ENCODE measurements around the gene C1QTNF12.

C1QTNF12 gene

DNA sequence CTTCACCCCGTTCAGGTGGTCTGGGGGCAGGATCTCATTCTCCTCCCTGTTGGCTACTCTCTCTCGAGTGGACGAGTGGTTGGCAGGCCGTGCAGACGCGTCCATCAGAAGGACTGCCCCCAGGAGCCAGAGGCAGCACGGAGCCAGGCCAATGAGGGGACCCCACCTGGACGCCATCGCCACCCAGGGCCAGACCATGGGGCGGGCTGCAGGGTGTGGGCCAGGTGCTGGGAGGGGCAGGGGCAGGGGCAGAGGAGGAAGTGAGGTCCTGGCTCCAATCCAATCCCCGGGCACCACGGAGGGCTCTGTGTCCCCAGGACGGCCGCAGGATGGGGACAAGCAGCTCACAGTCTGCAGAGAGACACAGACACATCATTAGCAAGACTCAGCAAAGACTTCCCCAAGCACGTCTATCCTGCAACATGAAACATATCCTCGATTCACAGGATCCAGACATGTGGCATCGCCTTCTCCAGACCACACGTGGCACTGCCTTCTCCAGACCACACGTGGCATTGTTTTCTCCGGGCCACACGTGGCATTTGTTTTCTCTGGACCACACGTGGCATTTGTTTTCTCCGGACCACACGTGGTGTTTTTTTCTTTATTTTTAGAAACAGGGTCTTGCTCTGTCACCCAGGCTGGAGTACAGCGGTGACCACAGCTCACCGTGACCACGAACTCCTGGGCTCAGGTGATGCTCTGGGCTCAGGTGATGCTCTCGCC is 17.8 kb downstream of the C1QTNF12 start:
- DNase-seq (ENCODE audit: low read depth): no peak

- DNase-seq (ENCODE audit: low read depth): no peak
Measured at GRCh38 chr1:1228187-1228586, 18.3 kb downstream of the C1QTNF12 start.

DNA sequence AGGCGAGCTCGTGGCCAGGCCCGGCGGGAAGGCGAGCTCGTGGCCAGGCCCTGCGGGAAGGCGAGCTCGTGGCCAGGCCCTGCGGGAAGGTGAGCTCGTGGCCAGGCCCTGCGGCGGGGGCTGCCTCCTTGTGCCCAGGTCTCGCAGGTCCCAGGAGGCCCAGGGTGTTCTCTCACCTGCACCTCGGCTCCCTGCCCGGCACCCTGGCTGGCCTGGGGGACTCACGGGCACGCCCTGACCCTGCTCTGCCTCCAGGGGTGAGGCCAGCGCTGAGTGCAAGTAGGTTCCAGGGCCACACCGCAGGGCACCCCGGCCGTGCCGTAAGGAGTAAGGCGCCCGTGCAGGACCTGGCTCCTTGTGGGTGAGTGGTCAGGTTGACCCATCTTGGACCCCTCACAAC is 19.1 kb downstream of the C1QTNF12 start:
- no peak for DNase-seq (ENCODE audit: low read depth)

GRCh38 chr1:1226566-1227362 is 19.8 kb downstream of the C1QTNF12 start:
- no peak for DNase-seq (ENCODE audit: low read depth)

DNA sequence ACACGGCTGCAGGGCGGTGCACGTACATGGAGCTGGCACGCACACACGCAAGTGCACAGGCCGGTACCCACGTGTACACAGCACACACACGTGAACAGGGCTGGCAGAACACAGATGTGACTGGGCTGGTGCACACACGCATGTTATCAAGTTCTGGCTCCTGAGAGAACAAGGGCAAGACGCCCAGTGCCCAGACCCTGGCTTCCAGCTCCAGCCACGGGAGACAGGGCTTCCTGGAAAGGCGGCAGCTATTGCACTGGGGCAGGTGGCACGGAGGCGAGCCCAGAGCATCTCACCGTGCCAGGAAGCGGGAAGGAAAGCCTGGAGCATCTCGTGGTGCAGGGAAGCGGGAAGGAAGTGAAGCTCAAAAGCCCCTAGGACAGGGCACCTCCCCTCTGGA is 20.6 kb downstream of the C1QTNF12 start:
- DNase-seq (ENCODE audit: low read depth): no peak

DNA sequence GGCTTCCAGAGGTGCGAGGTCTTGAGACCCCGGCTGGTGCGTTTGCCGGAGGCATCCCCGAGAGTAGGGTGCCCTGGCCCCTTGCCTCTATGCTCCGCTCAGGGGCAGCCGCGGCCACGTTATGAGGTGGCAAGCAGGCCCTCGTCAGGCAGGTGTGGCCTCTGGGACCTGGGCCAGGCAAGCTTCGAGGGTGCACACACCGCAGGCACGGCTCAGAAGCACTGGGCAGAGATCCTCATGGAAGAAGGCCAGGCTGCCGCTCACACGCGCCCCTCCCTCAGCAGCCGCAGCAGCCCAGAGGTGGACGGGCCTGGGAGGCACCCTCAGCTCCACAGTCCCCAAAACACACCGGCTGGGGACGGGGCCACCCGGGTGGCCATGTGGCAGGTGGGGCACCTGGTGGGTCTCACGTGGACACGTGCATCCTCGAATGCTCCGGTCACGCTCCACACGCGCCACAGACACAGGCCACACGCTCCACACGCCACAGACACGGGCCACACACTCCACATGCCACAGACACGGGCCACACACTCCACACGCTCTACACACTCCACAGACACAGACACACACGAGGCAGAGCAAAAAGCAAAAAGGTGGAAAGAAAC is 21.2 kb downstream of the C1QTNF12 start:
- DNase-seq (ENCODE audit: low read depth): no peak

DNA sequence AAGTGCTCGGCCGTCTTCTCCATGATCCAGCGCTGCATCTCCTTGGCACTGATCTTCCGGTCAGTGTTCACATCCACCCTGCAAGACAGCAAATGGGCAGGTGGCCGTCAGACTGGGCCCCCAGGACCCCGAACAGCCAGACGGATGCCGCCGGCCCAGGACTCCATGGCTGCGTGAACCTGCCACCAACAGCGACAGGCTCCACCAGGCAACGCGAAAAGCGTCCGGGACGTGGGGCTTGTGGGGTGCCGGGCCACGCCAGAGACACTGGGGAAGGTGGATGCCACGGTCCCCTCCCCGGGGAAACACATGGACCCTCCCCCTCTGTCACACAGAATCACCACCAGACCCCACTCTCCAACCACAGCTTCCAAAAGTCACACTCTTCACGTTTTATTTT is 22.6 kb downstream of the C1QTNF12 start:
- DNase-seq (ENCODE audit: low read depth): no peak

DNA sequence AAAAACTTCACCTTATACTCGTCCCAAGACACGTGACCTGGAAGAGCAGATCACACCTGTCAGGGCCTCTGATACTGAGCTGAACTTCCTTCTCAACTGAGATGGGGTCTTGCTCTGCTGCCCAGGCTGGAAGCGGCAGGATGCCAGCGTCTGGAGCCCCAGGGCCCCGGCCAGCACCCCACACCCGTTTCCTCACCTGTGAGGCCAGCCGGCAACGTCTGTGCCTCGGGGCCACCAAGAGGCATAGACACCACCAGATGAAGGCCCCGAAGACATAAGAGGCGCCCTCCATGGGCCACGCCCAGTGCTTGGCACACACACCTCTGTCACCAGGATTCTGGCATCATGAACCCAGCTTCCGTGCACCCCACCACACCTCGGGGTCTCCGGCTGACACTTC is 23.2 kb downstream of the C1QTNF12 start:
- no peak for DNase-seq (ENCODE audit: low read depth)

DNA sequence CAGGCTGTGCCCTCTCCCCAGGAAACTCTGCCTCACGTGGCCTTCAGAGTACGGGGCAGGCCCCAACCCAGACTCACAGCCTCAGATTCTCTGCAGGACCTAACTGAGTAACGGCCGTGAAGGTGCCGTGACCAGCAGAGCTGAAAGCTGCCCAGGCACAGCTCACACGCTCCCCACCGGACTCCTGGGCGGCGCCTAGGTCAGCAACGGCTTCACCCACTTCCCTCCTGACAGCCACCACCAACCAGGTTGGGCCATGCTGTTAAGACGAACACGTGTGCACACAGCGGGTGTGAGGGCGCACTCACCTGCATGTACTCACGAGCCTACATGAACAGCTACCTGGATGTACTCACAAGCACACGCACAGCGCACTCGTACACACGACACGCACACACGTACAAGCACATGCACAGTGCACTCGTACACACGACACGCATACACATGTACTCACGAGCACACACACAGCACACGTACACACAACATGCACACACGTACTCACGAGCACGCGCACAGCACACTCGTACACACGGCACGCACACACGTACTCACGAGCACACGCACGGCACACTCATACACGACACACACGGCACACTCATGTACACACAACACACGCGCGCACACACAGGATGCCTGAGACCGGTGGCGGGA is 23.8 kb downstream of the C1QTNF12 start:
- no peak for DNase-seq (ENCODE audit: low read depth)

DNA sequence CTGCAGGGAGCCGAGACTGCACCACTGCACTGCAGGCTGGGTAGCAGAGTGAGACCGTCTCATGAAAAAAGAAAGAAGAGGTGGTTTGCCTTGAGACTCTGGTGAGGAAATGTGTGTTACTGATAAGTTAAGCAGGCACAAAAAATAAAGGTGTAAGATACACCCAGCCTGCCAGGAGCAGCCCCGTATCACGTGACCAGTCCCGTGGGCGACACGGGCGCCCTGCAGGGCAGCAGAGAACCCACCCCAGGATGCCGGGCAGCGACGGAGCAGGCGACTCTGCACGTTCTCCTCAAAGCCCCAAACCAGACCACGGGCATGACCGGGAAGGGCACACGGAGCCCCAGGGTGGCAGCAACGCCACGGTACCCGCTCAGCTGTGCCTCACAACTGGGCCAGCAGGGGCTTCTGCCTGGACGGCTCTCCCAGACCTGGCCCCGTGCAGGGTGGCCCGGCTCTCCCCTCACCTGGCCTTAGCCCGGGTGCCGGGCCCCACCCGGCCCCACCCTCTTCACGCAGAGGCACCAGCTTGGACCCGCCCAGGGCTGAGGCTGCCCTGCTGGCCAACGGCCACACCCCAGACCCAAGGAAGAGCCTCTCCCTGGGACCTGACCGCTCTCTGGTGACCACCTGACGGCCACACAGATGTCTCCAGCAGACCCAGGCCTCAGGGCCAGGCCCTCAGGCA is 24.5 kb downstream of the C1QTNF12 start:
- no peak for DNase-seq (ENCODE audit: low read depth)

DNA sequence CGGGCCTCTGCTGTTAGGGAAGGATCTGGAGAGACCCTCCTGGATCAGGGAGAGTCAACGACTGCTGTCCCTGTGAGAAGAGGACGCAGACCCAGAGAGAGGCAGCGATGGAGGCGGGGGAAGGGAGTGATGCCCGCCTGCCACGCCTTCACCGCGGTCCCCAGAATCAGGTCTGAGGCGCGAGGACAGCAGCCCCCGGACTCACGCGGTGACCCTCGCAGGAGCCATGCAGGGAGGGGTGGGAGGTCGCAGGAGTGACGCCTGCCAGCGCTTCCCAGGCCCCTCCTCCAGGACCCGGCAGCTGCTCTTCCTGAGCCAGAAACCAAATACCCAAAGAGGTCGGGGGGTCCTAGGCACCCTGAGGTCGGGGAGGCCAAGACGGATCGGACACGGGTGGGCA is 26.3 kb downstream of the C1QTNF12 start:
- DNase-seq (ENCODE audit: low read depth): no peak

GRCh38 chr1:1219341-1219740 is 27.2 kb downstream of the C1QTNF12 start:
- DNase-seq (ENCODE audit: low read depth): no peak

GRCh38 chr1:1218524-1219200 is 27.9 kb downstream of the C1QTNF12 start:
- no peak for DNase-seq (ENCODE audit: low read depth)

DNA sequence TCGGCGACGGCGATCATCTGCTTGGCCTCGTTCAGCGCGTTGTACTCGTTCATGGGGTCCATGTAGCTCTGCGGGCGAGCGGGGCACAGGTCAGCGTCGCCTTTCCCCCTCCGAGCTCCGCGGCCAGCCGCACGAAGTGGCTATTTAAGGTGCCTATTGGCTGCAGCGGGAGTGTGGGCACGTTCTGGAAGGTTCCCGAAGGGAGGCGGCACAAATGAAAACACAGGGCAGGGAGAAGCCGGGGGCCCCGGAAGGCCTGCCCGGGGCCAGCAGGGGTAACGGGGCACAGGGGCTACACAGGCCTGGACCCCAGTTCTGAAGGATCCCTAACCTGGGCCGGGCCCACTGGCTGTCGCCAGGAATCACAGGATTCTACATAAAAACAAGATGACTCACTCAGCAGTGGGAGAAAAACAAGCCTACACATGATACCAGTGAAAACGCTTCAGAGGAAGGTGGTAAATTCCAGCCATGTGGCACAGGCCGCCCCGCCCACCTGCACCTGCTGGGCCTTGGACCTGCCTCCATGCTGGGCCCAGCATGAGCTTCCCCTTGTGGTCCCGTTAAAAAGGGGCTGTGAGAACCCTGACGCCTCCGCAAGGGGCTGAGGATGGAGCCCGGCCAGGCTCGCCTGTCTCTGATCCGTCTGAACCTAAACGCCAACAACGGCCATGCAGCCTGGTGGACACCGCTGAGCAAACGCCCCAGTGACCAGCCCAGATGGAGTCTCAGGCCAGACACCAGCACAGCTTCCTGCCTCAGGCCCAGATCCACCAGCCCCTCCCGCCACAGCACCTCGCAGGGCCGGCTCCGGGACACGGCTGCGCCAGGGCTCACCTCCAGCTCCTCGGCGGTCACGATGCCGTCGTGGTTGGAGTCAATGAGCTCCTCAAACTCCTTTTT is 28.6 kb downstream of the C1QTNF12 start:
- DNase-seq (ENCODE audit: low read depth): no peak

- no peak for DNase-seq (ENCODE audit: low read depth)
Measured at GRCh38 chr1:1216770-1217620, 29.5 kb downstream of the C1QTNF12 start.

- DNase-seq (ENCODE audit: low read depth): no peak
Measured at GRCh38 chr1:1215881-1216605, 30.5 kb downstream of the C1QTNF12 start.

DNA sequence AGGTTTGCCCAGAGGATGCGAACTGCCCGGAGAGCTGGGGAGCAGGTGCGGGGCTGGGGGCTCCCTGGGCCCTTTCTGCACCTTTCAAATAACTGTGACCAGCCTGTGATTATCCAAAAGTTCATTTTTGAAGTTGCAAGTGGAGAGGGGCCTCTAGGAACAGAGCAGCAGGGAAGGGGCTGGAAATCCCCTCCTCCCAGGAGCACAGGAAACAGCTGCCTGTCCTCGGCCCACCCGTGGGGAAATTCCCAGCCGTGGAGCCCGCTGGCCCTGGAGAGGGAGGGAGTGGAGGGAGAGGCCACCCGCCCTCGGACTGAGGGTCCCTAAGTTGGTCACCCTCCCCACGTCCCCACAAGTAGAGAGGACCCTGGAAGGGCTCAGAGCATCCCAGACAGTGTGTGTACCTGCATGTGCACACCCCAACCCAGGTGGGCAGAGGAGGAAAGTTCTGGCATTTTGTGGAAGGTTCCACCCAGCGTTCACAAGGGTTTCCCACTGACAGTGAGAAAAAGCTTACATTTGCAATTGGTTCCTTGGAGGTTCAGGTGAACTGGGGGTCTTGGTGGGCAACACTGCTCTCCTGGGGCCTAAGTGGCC is 31.3 kb downstream of the C1QTNF12 start:
- DNase-seq (ENCODE audit: low read depth): no peak
